MV-4-11 (cell line): Measurements from ENCODE around the gene MPPED2.

Experiments used
- DNase-seq: peaks from one replicate; lab custom pipeline; 2025; lab: John Stamatoyannopoulos, UW

The MPPED2 gene, protein sequence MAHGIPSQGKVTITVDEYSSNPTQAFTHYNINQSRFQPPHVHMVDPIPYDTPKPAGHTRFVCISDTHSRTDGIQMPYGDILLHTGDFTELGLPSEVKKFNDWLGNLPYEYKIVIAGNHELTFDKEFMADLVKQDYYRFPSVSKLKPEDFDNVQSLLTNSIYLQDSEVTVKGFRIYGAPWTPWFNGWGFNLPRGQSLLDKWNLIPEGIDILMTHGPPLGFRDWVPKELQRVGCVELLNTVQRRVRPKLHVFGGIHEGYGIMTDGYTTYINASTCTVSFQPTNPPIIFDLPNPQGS

DNA sequence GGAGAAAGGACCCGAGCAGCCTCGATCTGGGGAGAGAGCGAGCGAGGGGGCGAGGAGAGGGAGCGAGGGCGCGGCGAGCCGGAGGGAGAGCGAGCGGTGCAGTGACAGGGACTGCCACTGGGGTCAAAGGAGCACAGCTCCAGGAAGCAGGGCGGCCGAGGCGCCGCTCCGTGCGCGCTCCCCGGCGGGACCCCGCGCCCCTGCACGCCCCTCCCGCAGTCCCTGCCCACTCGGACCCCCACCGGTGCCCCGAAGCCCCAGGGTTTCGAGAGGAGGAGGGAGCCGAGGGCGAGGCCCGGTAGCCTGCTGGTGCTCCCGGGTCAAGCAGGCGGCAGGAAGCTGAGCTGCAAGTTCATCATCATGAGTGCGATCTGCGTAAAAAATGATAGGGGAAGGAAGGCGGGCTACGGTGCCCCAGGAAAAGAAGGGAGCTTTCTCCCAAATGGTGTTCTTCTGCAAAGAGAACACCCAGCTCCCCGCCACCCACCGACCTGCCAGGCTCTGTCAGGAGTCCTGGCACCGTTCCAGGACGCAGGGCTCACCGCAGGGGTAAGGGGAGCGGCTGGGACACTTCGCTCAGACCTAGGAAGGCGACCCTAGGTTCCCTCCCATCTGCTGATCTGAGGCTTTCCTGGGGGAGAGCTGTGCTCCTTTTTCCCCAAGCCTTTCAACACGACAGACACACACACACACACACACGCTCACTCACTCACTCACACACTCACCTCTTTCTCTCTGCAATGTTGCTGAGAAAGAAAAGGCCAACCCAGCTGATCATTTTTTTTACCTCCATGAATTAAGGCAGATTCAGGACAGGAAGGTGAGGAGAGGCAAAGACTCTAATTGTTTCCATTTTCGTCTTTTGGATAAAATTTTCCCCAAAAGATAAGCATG is at the start of gene MPPED2:
TSS of gene MPPED2 (minus strand) at position 103 of the 894 bp plus-strand sequence. CDS start 5,980 bp downstream, outside the sequence.
- DNase-seq: no peak

DNA sequence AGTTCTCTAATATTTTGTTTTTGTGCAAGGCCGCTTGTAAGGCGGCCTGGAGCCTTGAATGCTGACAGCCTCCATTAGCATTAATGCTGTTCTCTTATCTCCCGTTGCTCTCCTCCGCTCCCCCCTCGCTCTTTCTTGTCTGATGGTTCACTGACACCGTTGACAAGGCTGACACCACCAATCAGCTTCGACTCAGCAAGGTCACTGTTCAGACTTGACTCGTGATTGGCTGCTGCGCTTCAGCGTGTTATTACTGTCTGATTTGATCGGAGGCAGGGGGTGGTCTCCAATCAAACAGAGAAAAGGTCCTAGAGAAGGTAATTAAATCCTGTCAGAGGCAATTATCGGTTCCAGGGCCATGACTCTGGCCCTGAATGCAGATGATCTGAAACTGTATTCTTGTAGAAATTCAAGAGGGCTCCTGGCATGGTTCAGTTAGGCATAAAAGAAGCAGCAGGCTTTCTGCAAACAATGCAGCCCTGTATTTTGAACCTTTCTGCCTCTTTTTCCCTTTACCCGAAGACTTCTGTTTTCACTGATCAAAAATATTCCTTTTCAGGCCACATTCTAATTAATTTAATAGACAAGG is 49.3 kb upstream of the MPPED2 start:
- no peak for DNase-seq

DNA sequence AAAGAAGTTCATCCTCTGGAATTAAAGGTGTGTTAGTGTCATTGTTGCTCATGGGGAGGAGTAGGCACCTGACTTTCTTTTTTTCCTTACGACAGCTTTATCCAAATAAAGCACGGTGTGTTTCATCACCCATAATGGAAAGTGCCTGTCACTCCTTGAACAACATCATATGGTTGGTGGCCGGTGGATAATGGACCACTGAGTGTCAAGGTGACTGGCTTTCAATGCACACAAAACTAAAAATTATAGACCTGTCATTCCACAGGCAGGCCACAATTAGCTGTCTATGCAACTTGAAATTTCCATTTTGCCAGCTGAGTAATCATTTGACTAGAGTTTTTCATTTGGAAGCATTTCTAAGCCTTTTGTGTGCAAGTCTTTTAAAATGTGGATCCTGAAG is 45.0 kb upstream of the MPPED2 start:
- DNase-seq: no peak

DNA sequence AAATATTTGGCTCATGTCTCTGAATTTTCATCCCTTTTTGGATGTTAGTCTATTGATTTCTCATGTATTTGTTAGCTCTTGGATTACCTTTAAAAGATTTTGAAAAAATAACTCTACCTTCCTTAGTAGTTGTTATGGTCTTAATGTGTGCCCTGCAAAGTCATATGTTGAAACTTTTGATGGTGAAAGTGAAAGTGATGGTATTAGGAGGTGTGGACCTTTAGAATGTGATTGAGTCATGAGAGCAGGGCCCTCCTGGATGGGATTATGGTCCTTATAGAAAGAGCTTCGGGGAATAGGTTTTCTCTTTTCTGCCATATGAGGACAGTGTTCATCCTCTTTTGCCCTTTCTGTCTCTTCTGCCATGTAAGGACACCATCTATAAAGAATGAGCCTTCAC is 33.6 kb upstream of the MPPED2 start:
- DNase-seq: no peak

DNA sequence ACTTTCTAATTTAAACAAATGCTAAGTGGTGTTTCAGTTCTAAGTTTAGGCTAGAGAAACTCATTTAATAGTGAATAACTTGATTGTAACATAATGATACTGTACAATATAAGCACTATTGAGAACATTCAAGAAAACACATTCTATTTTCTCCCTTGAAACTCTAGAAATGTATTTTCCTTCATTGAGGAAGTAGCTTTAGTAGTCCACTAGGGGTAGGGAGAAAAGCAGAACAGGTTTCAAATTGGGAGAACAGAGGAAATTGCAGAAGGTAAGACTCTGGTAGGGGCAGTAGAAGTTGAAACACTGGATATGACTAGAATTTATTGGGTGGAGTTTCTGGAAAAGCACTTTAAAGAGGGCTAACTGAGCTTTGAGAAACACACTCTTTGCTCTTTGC is 31.6 kb upstream of the MPPED2 start:
- no peak for DNase-seq

DNA sequence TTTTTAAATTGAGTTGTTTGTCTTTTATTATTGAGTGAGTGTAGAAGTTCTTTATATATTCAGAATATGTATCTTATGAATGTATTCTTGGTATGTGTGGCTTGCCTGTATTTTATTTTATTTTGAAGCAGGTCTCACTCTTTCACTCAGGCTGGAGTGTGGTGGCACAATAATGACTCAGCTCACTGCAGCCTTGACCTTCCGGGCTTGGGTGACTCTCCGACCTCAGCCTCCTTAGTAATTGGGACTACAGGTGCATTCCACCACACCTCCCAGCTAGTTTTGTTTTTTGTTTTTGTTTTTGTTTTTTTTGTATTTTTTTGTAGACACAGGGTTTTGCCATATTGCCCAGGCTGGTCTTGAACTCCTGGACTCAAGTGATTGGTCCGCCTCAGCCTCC is 24.5 kb upstream of the MPPED2 start:
- no peak for DNase-seq

DNA sequence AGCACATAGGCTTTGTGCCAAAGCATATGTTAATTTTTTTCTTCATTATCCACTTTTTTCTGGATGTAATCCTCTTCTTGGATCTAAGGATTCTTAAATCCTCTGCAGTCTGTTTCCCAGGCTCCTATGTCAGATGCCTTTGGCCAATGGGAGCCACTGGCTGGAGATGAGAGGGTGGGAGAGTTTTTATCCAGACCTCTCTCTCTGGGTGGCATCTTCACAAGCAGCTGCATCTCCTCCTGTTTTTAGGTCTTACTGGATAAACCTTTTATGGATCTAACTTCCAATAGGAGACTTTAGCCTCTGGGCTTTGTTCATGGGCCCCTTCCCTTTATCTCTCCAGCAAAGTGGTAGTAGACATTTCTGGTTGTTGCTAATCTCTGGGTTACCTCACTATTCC is 22.4 kb upstream of the MPPED2 start:
- no peak for DNase-seq

DNA sequence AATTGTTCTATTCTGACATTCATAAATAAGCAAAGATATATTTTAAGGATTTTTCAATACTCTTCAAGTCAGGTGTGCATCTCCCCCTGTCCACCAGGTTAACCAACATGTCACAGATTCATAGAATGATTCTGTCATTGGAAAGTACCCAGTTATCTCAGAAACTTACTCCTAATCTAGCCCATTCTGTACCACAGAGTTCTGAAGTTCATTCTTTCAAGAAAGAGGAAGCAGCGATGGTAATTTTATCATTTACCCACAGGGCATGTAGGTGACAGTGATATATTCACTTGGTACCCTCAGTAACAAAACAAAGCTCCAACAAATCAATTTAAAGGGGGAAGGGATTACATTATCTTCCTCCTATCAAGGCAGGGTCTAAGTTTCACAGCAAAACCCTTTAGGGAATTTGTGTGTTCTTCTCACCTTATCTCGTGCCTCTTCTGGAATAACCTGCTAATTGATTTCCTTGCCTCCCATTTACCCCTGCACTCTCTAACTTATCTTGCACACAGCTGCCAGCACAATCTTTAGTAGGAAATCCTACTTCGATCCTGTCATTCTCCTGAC is 19.0 kb upstream of the MPPED2 start:
- DNase-seq: no peak

DNA sequence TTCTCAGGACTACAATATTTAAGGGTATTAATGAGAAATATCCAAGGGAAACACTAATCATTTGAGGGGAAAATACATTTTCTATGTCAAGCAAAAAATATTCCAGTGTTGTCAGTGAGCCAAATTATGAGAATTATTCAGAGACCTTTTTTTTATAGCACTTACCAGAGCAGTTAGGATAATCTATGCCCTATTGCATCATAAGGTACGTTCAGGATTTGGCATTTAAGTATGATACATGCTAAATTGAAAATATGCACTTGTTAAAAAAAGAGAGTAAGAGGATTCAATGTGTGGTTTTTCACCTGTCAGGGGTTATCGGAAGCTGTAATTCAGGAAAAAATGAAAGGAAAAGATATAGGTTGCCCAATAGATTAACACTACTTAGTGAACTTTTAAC is 17.2 kb upstream of the MPPED2 start:
- no peak for DNase-seq

DNA sequence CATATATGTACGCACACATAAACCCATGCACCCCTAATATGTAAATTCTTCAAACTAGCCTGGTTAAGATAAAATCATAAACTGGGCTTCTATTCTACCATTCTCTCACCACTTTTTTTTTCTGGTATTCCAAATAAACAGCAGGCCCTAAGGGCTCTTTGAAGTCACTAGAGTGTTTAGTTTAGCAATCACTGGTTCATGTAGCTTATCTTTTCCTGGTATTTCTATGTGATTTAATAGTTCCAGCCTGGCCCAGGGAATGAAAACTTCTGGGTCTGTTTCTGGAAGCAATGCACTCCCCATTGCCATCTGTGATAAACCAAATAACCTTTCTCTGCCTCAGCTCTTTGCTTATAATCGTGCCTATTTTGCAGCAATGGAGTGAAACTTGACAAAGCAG is 10.7 kb upstream of the MPPED2 start:
- DNase-seq: no peak

DNA sequence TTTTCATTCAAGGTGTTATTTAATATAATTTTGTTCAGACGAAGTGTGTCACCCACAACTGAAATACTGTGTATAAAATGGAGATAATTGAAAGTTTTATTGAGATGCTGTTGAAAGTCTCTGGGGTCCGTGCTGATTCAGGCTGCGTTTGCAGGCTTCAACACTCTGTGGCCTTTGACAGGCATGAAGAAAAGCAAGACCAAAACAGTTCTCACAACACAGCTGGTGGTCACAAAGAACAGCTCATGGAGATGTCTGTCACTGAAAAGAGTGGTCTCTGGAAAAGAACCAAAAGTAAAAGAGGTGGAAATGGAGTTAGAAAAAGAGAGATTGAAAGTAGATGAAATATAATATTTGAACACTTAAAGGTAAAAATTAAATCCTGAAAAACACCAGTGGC is 9.8 kb upstream of the MPPED2 start:
- no peak for DNase-seq

DNA sequence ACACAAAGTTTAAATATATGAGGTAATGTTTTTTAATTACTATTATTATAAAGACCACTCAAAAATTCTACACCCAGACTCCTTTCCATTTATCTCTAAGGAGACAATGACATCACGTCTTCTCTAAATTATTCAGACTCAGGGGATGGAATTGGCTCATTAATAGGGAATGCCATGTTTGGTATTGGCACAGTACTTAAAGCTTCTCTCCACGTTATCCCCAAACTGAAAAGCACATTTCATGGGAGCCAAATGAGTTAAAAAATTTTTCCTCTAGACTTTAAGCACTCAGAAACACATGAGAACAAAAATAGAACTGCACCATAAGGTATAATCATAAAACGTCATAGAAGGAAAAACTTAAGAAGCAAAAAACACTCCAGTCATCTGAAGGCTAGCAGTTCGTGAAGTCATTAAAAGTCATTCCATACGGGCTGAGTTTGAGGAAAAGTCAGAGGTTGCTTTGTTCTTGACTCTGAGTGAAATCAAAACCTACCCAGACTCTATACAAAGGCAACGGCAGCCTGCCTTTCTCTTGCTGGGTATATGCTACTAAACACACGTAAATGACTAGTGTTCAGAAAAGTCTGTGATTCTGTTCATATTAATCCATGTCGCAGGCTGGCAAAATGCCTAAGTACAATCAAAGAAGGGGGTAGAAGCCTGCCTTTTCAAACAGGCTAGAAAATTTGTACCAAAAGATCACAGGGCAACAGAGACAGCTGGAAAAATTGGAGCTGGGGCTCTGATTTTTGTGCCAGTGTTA is 8.7 kb upstream of the MPPED2 start:
- no peak for DNase-seq

DNA sequence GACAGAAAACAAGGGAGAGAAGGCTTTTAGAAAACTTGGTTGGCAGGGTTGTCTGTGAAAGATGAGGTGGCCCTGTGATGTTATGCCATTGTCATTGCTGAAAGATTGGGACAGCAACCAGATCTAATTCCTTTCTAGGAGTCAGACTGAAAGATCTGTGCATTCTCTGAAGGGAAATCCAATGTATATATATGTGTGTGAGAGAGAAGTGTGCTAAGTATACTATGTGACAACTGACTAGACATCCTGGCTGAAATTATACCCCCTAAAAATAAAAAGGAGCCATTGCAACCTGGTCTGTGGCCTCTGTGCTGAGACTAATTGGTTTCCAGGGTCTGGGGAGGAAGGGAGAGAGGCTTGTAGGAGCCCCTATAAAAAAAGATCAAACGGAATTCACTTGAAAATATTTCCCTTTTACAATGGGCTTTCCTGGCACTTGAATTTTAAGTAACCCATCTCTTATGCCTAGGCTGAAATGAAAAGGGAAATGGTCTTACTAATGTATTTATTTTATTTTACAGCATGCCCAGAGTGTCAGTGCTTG is 1.2 kb upstream of the MPPED2 start:
- DNase-seq: no peak

DNA sequence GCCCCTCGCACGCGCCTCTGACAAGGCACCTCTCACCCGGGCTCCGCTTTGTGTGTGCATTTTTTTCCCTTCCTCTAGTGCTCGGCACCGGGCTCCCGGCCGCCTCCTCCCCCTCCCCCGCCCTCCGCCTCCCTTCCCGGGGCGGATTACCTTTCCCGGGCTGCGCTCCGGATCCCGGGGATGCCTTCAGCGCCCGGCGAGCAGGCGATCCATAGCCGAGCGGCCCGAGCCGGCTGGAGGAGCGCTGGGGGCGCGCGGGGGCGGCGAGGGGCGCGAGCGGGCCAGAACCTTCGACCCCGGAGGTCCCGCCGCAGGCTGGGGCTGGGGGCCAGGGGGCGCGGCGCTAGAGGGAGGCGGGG is 282 bp downstream of the MPPED2 start:
- no peak for DNase-seq

DNA sequence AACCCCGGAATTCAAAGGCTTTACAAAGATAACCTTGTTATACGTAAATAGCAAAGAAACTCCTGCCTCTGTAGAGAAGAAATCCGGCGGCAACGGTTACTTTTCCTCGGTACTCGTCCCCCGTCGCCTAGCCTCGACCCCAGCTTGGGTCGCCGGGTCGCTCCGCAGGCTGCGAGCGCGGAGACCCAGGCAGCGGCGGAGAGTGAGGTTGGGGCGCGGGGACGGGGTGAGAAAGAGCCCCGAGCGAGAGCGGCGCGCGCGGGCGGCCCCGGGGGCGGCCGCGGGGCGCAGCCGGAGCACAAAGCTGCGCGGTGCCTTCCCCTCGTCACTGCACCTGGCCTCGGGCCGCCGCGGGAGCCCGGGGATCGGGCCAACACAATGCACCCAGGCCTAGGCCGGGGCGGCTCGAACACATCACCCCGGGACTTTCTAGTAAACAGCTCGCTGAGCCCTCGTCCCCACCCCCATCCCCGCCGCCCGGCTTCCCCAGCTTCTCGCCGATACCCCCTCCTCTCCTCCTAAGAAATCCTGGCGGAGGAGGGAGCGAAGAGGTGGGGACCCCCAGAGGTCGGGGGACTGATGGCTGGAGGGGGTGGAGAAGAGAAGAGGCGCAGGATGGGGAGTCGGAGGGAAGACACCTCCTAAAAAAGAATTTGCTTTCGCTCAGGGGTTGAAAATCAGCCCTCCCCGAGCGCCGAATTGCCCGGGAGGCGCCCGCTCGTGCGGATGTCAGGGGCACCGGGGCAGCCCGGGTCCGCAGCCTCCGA is 845 bp downstream of the MPPED2 start:
- DNase-seq: no peak

DNA sequence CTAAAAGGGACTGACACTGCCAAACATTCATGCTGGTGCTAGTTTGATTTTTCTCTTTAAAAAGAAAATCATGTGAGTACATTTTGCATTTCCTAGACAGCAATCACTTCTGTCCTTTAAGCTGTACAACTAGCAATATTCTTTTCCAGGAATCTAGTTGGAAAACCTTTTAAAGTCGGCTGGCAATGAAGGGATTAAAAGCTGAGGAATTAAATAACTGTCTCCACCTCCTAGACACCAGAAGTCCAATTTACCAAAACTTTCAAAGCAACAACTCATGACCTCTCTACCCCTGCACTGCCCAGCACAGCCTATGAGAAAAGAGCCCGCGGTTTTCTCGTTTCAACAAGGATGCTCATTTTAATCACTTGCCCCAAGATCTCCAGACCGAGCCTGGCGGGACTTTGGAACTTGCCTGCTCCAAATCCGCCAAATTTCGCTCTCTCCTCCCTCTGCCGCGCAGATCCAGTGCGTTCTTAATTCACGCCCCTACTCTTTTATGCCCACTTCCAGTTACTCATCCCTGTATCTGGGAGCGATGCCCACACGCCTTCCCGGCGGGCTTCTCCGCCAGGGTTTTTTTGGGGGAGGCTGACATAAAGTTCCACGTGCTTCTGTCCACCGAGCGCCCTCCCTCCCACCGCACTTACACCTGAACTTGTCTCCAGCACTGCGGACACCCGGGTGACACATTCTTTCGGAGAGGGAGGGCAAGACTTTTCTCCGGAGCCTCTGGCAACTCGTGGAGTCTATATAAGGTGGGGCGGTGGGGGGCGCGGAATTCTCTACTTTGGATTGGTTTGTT is 2.5 kb downstream of the MPPED2 start:
- DNase-seq: no peak

DNA sequence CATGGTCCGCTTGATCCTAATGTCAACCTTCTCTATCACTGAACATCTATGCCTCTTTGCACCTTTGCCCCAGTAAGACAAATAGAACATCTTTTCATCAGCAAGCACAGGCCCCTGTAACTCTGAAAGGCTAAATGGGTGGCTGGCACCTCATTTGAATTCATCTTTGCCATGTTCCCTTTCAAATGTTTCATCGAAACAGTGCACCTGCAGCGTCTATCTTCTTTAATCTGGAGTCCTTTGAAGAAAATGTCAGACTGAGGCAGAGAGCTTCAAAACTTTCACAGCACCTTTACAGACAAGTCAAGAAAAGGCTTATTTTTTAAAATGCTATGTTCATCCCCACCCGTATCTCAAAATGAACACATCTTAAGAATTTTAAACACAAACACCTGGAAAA is 3.4 kb downstream of the MPPED2 start:
- no peak for DNase-seq

DNA sequence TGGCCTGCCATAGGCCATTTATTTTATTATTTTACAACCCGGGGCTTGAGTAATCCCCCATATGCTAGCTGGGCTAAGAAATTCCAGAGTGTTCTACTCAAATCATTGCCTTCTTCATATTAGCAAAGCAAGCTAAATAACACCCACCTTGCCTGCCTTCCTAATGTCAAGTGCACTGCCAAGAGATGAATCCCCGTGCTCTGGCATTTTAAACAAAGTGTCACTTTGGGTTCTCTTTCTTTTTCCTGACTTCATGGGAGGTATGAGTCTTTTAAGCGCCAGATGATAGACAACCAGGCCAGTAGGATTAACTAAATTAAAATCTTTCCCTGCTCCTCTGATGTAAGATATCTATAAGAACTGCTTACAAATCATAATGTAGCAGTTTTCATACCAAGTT is 4.5 kb downstream of the MPPED2 start:
- DNase-seq: no peak

DNA sequence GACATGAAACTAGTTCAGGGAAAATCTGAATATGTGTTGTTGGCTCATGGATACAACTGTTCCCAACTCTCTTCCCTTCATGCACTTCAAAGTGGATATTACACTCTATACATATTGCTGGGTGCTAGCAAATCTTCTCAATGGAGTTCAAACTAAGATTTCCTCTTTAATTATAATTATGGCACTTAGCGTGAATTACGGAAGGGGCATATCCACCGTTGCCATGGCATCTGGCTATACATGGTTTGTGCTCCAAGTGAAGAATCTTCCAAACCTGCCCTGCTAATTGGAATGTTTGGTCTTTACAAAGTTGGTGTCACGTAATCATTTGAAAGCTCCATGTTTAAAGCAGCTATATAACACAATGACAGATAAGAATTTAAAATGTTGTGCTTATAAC is 5.6 kb downstream of the MPPED2 start:
- DNase-seq: no peak
